Fibroblast of gingiva (primary cell): ENCODE measurements around the gene PTN.
"Not testable (repeated sequence)": the region's sequence is repeated elsewhere in the genome, so short reads cannot be mapped to it uniquely, and the experiment has no call there.

ENCODE experiments used
- DNase-seq: peaks from one replicate; pipeline ENCODE4 v3.0.0-alpha.2; 2011; ENCODE audit warnings: low read depth

PTN gene

GRCh38 chr7:137266764-137267163, 76.8 kb downstream of the PTN start:
- no peak for DNase-seq

- not testable (repeated sequence) for DNase-seq
These were observed 78.1 kb downstream of the PTN start for GRCh38 chr7:137265480-137265879.

- DNase-seq, result no peak
These were observed 80.9 kb downstream of the PTN start for GRCh38 chr7:137262599-137262998.

GRCh38 chr7:137258552-137258951, 85.0 kb downstream of the PTN start:
- DNase-seq, result no peak

- no peak for DNase-seq
These were observed 88.8 kb downstream of the PTN start for GRCh38 chr7:137254766-137255165.

GRCh38 chr7:137245890-137246289, 97.6 kb downstream of the PTN start:
- DNase-seq, result no peak

- no peak for DNase-seq
These were observed 98.3 kb downstream of the PTN start for GRCh38 chr7:137245186-137245585.

GRCh38 chr7:137243741-137244140, 99.8 kb downstream of the PTN start:
- DNase-seq, result no peak

GRCh38 chr7:137242616-137243015, 100.9 kb downstream of the PTN start:
- no peak for DNase-seq

GRCh38 chr7:137241655-137242360, 101.7 kb downstream of the PTN start:
- no peak for DNase-seq

GRCh38 chr7:137239186-137239585, 104.3 kb downstream of the PTN start:
- not testable (repeated sequence) for DNase-seq

- DNase-seq, result no peak
These were observed 108.1 kb downstream of the PTN start for GRCh38 chr7:137235434-137235833.

GRCh38 chr7:137231167-137231566, 112.4 kb downstream of the PTN start:
- no peak for DNase-seq

- no peak for DNase-seq
These were observed 122.1 kb downstream of the PTN start for GRCh38 chr7:137221467-137221866.

- DNase-seq, result no peak
These were observed 129.8 kb downstream of the PTN start for GRCh38 chr7:137213744-137214143.

- no peak for DNase-seq
These were observed 134.2 kb downstream of the PTN start for GRCh38 chr7:137209151-137209817.

- DNase-seq, result no peak
These were observed 136.8 kb downstream of the PTN start for GRCh38 chr7:137206770-137207169.

GRCh38 chr7:137204246-137204645, 139.3 kb downstream of the PTN start:
- no peak for DNase-seq

- no peak for DNase-seq
These were observed 140.2 kb downstream of the PTN start for GRCh38 chr7:137203351-137203750.

GRCh38 chr7:137196648-137197047, 146.9 kb downstream of the PTN start:
- no peak for DNase-seq

GRCh38 chr7:137195996-137196395, 147.5 kb downstream of the PTN start:
- no peak for DNase-seq

- DNase-seq, result not testable (repeated sequence)
These were observed 161.9 kb downstream of the PTN start for GRCh38 chr7:137181619-137182018.
